Measurements from ENCODE around the gene CHADL.
"Not testable (repeated sequence)": the region's sequence is repeated elsewhere in the genome, so short reads cannot be mapped to it uniquely, and the experiment has no call there.

The CHADL gene

GRCh38 chr22:41181349-41182241 is 59.1 kb downstream of the CHADL start:
- no peak for DNase-seq (ENCODE audit: low read depth)

GRCh38 chr22:41180926-41181325 is 59.8 kb downstream of the CHADL start:
- DNase-seq (ENCODE audit: low read depth), result no peak

GRCh38 chr22:41180362-41180761 is 60.4 kb downstream of the CHADL start:
- not testable (repeated sequence) for DNase-seq (ENCODE audit: low read depth)

Measured in activated gamma-delta T cell treated with anti-CD3 and anti-CD28 coated beads, Interleukin-2, amount 50 U/mL, for 16 hours (primary cell).